Progenitor cell of endocrine pancreas (in vitro differentiated cells): ENCODE data around the gene CBX6. TPM values are rescaled to one million over a fixed set of nuclear protein-coding genes. Genes with fewer than 3 reads are reported as not detected.

Source experiments
- DNase-seq: peaks from one replicate; pipeline ENCODE4 v3.0.0; 2021; ENCODE audit warnings: low spot score; ENCODE audit not compliant: unreplicated experiment
- H3K27ac Mint-ChIP-seq: 2 replicates; pipeline ENCODE4 v1.8.0; 2021; ENCODE audit warnings: mild to moderate bottlenecking, moderate library complexity, mixed read lengths
- H3K27me3 Mint-ChIP-seq: 2 replicates; pipeline ENCODE4 v1.8.0; 2021; ENCODE audit warnings: mixed read lengths
- H3K36me3 Mint-ChIP-seq: 2 replicates; pipeline ENCODE4 v1.8.0; 2022; ENCODE audit warnings: mixed read lengths; ENCODE audit not compliant: insufficient read depth
- H3K4me1 Mint-ChIP-seq: 2 replicates; pipeline ENCODE4 v1.8.0; 2021; ENCODE audit warnings: low read depth, mixed read lengths
- H3K4me3 Mint-ChIP-seq: 2 replicates; pipeline ENCODE4 v1.8.0; 2021; ENCODE audit warnings: low read depth, mild to moderate bottlenecking, moderate library complexity, mixed read lengths
- H3K9me3 Mint-ChIP-seq: 2 replicates; pipeline ENCODE4 v1.8.0; 2021; ENCODE audit warnings: low read depth, mixed read lengths
- CTCF ChIP-seq: fragments of 200-600 bp; sonication (generic); IDR thresholded peaks from one replicate; pipeline ENCODE4 v1.5.0; 2021; ENCODE audit warnings: antibody characterized with exemption, mild to moderate bottlenecking; ENCODE audit not compliant: unreplicated experiment
- total RNA-seq: library from RNA; stranded (reverse); gene quantifications from 2 replicates; pipeline ENCODE4 v1.2.1, GENCODE V29; 2021

CBX6 gene
- total RNA-seq, 1 donor from 2014 or later: 38.8 TPM

GRCh38 chr22:38862375-38863329, 9.4 kb downstream of the CBX6 start:
- no peak for TF ChIP-seq CTCF
- no peaks in the 10 kb centered on the region for H3K9me3 Mint-ChIP-seq
- no peak overlapping the region for H3K4me3 Mint-ChIP-seq
- H3K27ac Mint-ChIP-seq: no peak overlapping the region
- no peaks in the 10 kb centered on the region for H3K27me3 Mint-ChIP-seq
- peaks cover 18% of the 10 kb centered on the region for H3K4me1 Mint-ChIP-seq
- DNase-seq: no peak
- peaks cover 3% of the 10 kb centered on the region for H3K36me3 Mint-ChIP-seq

- Mint-ChIP-seq H3K4me1 (peaks cover 23% of the 10 kb centered on the region), H3K36me3 (peaks cover 3% of the 10 kb centered on the region), H3K27ac (no peak overlapping the region), H3K4me3 (no peak overlapping the region), H3K9me3 (no peaks in the 10 kb centered on the region), H3K27me3 (no peaks in the 10 kb centered on the region)
- DNase-seq: no peak
- no peak for TF ChIP-seq CTCF
Observed at GRCh38 chr22:38861927-38862326, 10.1 kb downstream of the CBX6 start.

- TF ChIP-seq CTCF: peak; percentile 28
- H3K27ac Mint-ChIP-seq: no peak overlapping the region
- no peaks in the 10 kb centered on the region for H3K27me3 Mint-ChIP-seq
- H3K4me3 Mint-ChIP-seq: no peak overlapping the region
- no peaks in the 10 kb centered on the region for H3K9me3 Mint-ChIP-seq
- H3K4me1 Mint-ChIP-seq: peaks cover 23% of the 10 kb centered on the region
- H3K36me3 Mint-ChIP-seq: peaks cover 3% of the 10 kb centered on the region
- no peak for DNase-seq
Observed at GRCh38 chr22:38861170-38861876, 10.7 kb downstream of the CBX6 start.

- TF ChIP-seq CTCF: no peak
- Mint-ChIP-seq H3K4me3 (no peak overlapping the region), H3K27ac (no peak overlapping the region), H3K4me1 (peaks cover 23% of the 10 kb centered on the region), H3K9me3 (no peaks in the 10 kb centered on the region), H3K27me3 (no peaks in the 10 kb centered on the region), H3K36me3 (peaks cover 2% of the 10 kb centered on the region)
- no peak for DNase-seq
Observed at GRCh38 chr22:38860283-38861169, 11.5 kb downstream of the CBX6 start.
